GM19193 (cell line): ENCODE results near the gene GREB1L.

Experiments
- POLR2A ChIP-seq: IDR thresholded peaks from 4 replicates; pipeline ENCODE4 v1.6.1; 2011; ENCODE audit not compliant: insufficient read depth, insufficient read length; ENCODE audit errors: extremely low read depth

GREB1L gene

GRCh38 chr18:21468514-21469164, 226.6 kb downstream of the GREB1L start:
- TF ChIP-seq POLR2A = no peak

- TF ChIP-seq POLR2A = no peak
Measured at GRCh38 chr18:21472741-21473140, 230.7 kb downstream of the GREB1L start.

GRCh38 chr18:21474621-21475020, 232.6 kb downstream of the GREB1L start:
- TF ChIP-seq POLR2A = no peak

- no peak for TF ChIP-seq POLR2A
Measured at GRCh38 chr18:21479721-21480120, 237.7 kb downstream of the GREB1L start.

GRCh38 chr18:21481739-21482138, 239.7 kb downstream of the GREB1L start:
- no peak for TF ChIP-seq POLR2A

GRCh38 chr18:21483051-21483450, 241.0 kb downstream of the GREB1L start:
- no peak for TF ChIP-seq POLR2A

GRCh38 chr18:21484851-21485636, 243.0 kb downstream of the GREB1L start:
- TF ChIP-seq POLR2A = no peak

GRCh38 chr18:21486905-21487437, 244.9 kb downstream of the GREB1L start:
- TF ChIP-seq POLR2A = no peak

- no peak for TF ChIP-seq POLR2A
Measured at GRCh38 chr18:21489119-21489750, 247.2 kb downstream of the GREB1L start.

- TF ChIP-seq POLR2A = no peak
Measured at GRCh38 chr18:21489919-21490495, 248.0 kb downstream of the GREB1L start.

- no peak for TF ChIP-seq POLR2A
Measured at GRCh38 chr18:21490748-21491147, 248.7 kb downstream of the GREB1L start.

GRCh38 chr18:21496277-21496835, 254.3 kb downstream of the GREB1L start:
- TF ChIP-seq POLR2A = no peak

- no peak for TF ChIP-seq POLR2A
Measured at GRCh38 chr18:21499997-21500396, 258.0 kb downstream of the GREB1L start.

- TF ChIP-seq POLR2A = no peak
Measured at GRCh38 chr18:21502661-21503060, 260.6 kb downstream of the GREB1L start.
